HG03039 (cell line): Measurements from ENCODE around the gene PIGC.
A peak's percentile ranks its signal among the peaks of the same experiment; 100 is the strongest.

ENCODE experiments used
- ATAC-seq: cut with Tn5 transposase; IDR thresholded peaks from one replicate; pipeline ENCODE4 v1.9.1; 2021; ENCODE audit warnings: mild to moderate bottlenecking, moderate library complexity; ENCODE audit not compliant: unreplicated experiment

The PIGC gene

DNA sequence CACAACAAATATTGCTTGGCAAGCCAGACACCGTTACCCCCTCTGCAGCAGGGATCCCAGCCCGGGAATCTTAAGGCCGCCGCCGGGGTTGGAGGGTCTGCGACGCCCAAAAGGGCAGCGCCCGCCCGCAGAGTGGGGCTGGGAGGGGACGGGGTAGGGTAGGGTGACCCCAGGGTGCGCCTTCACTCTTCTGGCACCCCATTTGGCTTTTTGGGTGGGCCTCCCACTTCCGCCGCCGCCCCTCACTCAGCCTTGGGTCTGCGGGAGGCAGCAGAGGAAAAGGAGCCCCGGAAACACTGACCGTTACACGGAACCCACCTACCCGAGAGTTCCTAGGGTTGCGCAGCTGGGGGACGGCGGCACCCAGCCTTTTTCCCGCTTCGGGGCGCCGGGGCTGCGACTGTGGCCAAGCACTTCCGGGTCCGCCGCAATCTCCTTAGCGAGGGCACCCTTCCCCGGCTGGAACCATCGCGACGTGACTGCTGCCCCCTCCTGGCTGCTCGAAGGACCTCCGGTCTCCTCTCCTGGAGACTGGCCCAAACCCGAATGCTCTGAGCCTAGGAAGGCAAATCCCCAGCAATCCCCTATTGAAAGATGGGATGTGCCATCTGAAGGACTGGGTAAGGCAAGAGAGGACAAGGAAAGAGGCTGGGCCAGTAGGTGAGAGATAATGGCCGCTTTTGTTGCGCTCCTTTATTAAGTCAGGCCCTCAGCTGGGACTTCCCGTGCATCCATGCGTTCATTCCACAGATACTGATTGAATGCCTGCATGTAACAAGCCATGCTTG, at the start of gene PIGC:
Gene PIGC, minus strand, starts transcription at position 404 of the 788 bp plus-strand sequence. CDS start 1,447 bp downstream, outside the sequence.
- peak; percentile 99 for ATAC-seq

GRCh38 chr1:172492421-172492820, 48.6 kb upstream of the PIGC start:
- no peak for ATAC-seq

- ATAC-seq, result no peak
Measured at GRCh38 chr1:172489847-172490246, 46.0 kb upstream of the PIGC start.

- no peak for ATAC-seq
Measured at GRCh38 chr1:172488393-172488792, 44.5 kb upstream of the PIGC start.

DNA sequence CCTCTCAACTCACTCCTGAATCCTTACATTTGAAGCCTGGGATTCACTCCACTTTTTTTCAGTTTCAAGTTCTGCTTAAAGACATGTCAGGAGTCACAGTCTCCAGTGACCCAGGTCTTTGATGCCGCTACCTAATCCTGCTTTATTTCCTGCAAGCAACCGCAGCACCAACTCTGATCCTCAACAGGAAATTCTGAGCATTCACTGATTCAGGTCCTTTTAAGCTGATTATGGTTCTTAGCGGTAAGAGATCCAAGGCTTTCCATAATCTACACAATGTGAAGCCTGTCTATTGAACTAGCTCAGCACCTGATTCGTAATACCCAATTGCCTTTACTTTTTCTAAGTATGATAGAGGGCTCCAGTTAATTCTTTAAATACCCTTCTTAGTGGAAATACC, 43.7 kb upstream of the PIGC start:
- ATAC-seq, result no peak

GRCh38 chr1:172486805-172487454, 43.1 kb upstream of the PIGC start:
- no peak for ATAC-seq

DNA sequence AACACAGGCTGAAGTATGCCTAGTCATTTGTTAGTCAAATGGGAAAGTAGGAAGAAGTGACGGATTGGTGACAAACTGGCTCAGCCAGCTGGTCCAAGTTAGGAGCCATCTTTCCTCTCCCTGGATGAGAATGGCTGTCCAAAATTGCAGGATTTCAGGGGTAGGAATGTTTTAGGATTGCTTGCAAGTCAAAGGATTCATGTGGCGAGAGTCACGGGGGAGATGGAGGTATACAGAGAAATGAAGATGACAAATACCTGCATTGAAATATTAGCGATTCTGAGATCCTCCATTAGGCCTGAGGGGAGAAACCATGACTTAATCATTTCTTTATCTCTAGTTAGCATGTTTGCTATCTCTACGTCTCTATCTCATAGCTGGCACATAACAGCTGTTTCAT, 41.8 kb upstream of the PIGC start:
- ATAC-seq, result no peak

GRCh38 chr1:172484252-172484651, 40.4 kb upstream of the PIGC start:
- no peak for ATAC-seq

DNA sequence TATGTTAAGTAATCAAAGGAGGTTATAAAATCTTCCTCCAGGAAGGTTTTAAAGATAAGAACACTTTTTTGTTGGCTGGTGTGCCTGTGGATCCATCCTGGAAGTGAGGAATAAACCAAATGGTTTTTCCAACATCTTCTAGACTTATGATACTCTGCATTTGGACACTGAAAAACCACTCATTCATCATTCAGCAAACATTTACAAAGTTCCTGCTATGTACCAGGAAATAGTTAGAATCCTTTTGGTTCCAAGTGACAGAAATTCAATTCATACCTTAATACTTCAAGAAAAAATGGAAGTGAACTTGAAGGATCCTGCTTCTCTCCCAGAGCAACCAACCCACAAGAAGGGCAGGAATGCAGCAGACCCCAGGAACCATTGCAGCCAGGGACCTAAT, 39.6 kb upstream of the PIGC start:
- no peak for ATAC-seq

GRCh38 chr1:172482044-172482443, 38.2 kb upstream of the PIGC start:
- ATAC-seq, result no peak

DNA sequence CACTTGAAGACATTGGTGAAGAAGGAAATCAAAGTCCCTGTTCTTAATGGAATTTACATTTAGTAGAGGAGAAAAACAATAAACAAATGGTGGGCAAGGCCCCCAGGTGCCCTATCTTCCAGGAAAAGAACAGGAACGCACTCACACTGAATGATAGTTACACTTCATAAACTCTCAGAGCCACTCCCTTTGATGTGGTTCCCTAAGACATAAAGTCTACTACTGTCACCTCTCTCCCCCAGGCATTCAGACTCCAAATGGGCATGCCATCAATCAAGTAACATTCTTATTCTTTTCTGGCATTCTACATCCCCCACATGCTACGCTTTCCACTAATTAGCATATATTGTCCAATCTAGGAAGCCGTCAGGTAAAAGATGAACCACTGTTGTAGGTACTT, 36.6 kb upstream of the PIGC start:
- ATAC-seq, result no peak

DNA sequence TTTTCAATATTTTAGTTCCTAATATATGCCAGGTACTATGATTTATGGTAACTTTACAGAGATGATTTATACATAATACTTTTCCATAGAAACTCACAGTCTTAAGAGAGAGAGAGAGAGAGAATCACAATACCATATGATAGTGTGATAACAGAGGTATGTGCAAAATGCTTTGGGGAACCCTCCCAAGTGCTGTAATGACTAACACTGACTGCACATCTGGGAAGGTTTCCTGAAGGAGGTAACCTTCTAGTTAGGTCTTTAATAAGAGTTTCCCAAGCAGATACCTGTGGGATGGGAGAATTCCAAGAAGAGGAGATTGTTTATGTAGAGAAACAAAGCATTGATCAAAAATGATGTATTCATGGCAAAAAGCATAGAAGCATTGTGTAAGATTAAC, 34.6 kb upstream of the PIGC start:
- ATAC-seq, result no peak

DNA sequence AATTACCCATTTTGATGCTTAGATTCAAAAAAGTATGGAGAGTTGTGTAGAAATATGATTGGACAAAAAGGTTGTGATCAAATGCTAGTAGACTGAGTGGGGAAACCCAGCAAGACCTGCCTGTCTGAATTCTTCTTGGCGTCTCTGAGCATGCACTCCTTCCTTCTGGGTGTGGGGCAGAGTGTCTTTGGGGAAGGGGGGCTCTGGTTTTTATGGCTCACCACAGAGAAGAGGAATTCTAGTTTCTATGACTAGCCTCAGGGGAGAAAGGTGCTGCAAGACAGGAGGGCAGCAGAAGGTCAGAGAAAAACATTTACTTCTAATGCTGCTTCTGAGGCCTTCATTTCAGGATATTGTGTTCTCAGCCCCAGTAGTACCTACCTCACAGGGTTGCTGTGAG, 33.9 kb upstream of the PIGC start:
- no peak for ATAC-seq

DNA sequence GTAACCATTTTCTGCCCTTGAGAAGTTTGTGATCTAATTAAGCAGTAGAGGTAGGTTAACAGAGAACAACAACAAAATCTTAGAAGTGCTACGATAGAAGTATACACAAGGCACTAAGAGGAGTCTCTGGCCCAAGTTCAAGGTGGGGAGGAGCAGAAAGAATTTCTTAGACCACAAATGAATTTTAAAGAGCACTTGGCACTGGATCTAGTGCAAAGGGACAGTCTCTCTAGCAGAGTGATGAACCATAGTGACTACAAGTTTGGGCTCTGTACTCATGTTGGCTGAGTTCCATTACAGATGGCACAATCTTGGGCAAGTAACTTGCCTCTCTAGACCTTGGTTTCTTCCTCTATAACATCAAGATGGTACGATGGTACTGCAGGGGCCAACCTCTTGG, 33.3 kb upstream of the PIGC start:
- no peak for ATAC-seq

DNA sequence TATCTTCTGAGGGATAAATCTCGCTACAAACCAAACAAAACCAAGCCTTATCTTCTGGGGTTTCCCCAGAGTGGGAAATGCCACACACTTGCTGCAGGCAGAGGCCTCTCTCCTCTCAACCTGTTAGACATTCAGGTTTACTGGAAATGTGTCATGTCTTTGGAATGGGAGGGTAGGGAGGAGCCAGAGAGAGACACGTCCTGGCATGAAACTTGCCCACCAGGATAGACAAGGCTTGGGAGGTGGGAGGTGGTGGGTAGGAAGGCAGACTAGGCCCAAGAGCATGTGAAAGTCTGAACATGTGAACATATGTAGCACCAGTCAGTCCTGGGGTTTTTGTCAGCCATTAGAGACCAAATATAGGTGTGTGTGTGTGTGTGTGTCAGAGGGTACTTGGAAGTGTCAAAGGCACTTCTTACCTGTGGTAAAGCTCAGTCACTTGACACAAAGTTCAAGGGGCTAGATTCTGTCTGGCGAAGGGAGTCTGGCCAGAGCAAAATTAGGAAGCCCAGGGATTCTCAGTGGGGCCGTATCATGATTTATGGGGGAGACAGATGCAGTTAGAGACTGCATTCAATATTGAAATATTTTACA, 32.4 kb upstream of the PIGC start:
- ATAC-seq, result no peak

- no peak for ATAC-seq
Measured at GRCh38 chr1:172473842-172474241, 30.0 kb upstream of the PIGC start.

GRCh38 chr1:172473302-172473701, 29.4 kb upstream of the PIGC start:
- ATAC-seq, result no peak

- ATAC-seq, result no peak
Measured at GRCh38 chr1:172472495-172472894, 28.6 kb upstream of the PIGC start.

- ATAC-seq, result no peak
Measured at GRCh38 chr1:172471666-172472065, 27.8 kb upstream of the PIGC start.

DNA sequence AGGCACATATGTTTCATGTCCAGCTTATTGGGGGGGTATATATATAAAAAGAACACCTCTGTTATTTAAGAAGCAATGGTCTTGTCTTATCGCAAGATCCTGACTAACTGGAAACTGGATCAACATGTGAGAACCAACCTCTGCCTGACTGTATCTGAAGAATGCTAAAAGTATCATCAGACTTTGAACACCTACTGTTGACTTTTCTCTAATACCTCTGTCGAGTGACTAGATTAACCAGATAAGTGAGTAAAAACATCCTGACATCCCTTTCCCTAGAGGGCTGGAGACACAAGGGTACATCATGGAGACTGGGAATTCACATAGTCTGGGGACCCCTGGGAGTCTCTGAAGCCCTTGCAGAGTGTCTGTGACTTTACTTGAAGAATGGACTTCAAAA, 26.3 kb upstream of the PIGC start:
- no peak for ATAC-seq

GRCh38 chr1:172469717-172470116, 25.8 kb upstream of the PIGC start:
- no peak for ATAC-seq

DNA sequence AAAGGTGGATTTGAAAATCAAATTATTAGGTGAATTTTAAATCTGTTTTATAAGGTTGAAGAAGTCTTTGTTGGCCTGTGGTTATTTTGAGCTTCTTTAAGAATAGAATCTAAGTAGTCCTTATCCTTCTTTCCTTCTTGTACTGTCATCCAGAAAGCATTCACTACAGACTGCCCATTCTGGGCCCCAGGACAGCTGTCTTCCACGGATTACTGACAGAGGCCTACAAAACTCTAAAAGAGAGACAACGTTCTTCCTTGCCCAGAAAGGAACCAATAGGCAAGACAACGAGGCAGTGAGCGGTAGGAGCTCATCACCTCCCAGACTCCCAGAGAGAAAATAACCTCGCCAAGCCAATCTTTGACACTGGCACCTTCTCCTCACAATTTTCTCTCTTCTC, 24.4 kb upstream of the PIGC start:
- ATAC-seq, result no peak
